Upper lobe of right lung (tissue), 1 donor: ENCODE results near the gene SLC16A9. TPM values are rescaled to one million over a fixed set of nuclear protein-coding genes. Genes with fewer than 3 reads are reported as not detected.

Experiments
- ATAC-seq: fragments of 200-7000 bp; cut with Tn5 transposase; one replicate; pipeline ENCODE4 v1.9.1; 2020; ENCODE audit warnings: mild to moderate bottlenecking, moderate library complexity
- DNase-seq: peaks from one replicate; pipeline ENCODE4 v3.0.0-alpha.2; 2020
- H3K27ac ChIP-seq: fragments of 200-600 bp; one replicate; pipeline ENCODE4 v1.8.0; 2022
- H3K27me3 ChIP-seq: fragments of 200-600 bp; one replicate; pipeline ENCODE4 v1.8.0; 2022; ENCODE audit warnings: mild to moderate bottlenecking
- H3K36me3 ChIP-seq: fragments of 200-600 bp; one replicate; pipeline ENCODE4 v1.8.0; 2022
- H3K4me1 ChIP-seq: fragments of 200-600 bp; one replicate; pipeline ENCODE4 v1.8.0; 2022
- H3K4me3 ChIP-seq: fragments of 200-600 bp; one replicate; pipeline ENCODE4 v1.8.0; 2022; ENCODE audit warnings: mild to moderate bottlenecking
- H3K9me3 ChIP-seq: fragments of 200-600 bp; one replicate; pipeline ENCODE4 v1.8.0; 2022
- intact Hi-C: fragments of 100-400 bp; cut with DNase I; formaldehyde crosslinking; loops from one replicate; pipeline ENCODE4 v1.11.0; 2022
- total RNA-seq: library from RNA; stranded (reverse); fragmentation: NEBNext Ultra II Directional; extraction: Animal tissue kit (Norgen Biotek cat#: 25700); gene quantifications from one replicate; pipeline ENCODE4 v1.2.1, GENCODE V29; 2021
- TF ChIP-seq, protein P1 (sequence below): fragments of 200-600 bp; IDR thresholded peaks from one replicate; pipeline ENCODE4 v1.8.0; 2022; ENCODE audit warnings: antibody characterized with exemption
- donor health status: DM: no; HTN: yes; CAD: no; lungs with severe emphysema.

The SLC16A9 gene
- total RNA-seq, 1 donor from 2014 or later, result 1.8 TPM

DNA sequence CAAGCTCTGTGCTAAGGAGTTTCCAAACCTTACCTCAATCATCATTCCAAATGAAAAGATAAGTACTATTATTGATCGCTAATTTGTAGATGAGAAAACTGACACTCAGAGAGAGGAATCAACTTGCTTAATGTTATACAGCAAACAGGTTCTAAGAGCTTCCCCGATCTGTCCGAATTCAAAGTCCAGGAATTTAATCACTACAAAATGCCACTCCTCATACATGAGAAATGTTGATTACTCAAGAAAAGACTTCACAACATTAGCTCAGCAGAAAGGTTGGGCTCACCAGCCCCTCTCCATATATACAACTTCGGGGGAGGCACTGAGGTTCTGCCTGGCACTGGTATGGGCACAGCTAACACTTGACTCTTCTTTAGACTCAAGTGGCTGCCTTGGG is 80.7 kb downstream of the SLC16A9 start:
- TF ChIP-seq, protein P1, sequence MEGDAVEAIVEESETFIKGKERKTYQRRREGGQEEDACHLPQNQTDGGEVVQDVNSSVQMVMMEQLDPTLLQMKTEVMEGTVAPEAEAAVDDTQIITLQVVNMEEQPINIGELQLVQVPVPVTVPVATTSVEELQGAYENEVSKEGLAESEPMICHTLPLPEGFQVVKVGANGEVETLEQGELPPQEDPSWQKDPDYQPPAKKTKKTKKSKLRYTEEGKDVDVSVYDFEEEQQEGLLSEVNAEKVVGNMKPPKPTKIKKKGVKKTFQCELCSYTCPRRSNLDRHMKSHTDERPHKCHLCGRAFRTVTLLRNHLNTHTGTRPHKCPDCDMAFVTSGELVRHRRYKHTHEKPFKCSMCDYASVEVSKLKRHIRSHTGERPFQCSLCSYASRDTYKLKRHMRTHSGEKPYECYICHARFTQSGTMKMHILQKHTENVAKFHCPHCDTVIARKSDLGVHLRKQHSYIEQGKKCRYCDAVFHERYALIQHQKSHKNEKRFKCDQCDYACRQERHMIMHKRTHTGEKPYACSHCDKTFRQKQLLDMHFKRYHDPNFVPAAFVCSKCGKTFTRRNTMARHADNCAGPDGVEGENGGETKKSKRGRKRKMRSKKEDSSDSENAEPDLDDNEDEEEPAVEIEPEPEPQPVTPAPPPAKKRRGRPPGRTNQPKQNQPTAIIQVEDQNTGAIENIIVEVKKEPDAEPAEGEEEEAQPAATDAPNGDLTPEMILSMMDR, result no peak
- Histone ChIP-seq H3K27me3 (no peaks in the 10 kb centered on the region), H3K4me3 (no peak overlapping the region), H3K4me1 (no peaks in the 10 kb centered on the region), H3K36me3 (no peaks in the 10 kb centered on the region), H3K27ac (no peak overlapping the region), H3K9me3 (no peaks in the 10 kb centered on the region)
- intact Hi-C loops, result no loop called here
- no peak for DNase-seq
- no peak for ATAC-seq

DNA sequence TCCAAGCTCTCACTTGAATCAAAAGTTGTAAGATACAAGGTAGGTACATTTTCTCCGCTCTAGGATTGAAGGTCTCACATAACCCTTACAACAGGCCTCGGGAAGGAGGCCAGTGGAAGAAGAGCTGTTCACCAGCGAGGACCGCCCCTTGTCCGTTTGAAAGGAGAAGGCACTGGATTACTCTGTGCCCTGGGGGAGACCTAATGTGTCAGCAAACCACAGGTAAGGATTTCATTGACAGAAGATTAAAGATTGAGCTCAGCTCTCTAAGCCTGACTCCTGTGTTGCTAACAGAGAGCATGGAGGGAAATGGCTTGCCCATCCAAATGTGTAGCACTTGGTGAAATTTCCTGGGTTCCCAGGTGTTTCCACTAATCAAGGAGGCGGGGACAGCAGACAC is 81.2 kb downstream of the SLC16A9 start:
- Histone ChIP-seq H3K4me3 (no peak overlapping the region), H3K36me3 (no peaks in the 10 kb centered on the region), H3K27ac (no peak overlapping the region), H3K27me3 (no peaks in the 10 kb centered on the region), H3K9me3 (no peaks in the 10 kb centered on the region), H3K4me1 (no peaks in the 10 kb centered on the region)
- ATAC-seq (no peak), DNase-seq (no peak)
- intact Hi-C loops, result no loop called here
- TF ChIP-seq, protein P1, result no peak

DNA sequence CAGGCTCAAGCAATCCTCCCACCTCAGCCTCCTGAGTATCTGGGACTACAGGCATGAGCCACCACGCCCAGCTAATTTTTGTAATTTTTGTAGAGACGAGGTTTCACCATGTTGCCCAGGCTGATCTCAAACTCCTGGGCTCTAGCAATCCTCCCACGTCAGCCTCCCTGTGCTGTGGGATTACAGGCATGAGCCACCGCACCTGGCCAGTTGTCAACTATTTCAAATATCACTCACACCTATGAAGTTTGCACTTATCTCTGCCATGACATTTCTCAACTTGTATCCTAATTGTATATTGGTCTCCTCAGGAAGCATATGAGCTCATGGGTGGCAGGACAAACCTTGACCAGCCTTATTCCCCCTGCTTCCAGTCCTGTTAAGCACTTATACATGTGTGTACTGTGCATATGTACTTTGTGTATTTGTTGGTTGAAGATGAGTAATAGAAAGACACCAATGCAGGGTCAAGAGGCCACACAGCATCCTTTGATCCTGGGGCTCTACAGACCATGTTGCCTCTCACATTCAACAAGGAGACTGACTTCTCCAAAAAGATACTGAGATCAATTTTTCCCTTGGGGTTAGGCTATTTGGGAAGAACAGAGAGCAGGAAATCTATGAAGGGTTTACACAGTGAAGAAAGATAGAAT is 82.2 kb downstream of the SLC16A9 start:
- no peaks in the 10 kb centered on the region for H3K4me1 ChIP-seq
- intact Hi-C loops, result no loop called here
- ATAC-seq (no peak), DNase-seq (no peak)
- H3K27ac ChIP-seq, result no peak overlapping the region
- H3K9me3 ChIP-seq, result no peaks in the 10 kb centered on the region
- TF ChIP-seq, protein P1, result no peak
- no peaks in the 10 kb centered on the region for H3K36me3 ChIP-seq
- H3K27me3 ChIP-seq, result no peaks in the 10 kb centered on the region
- H3K4me3 ChIP-seq, result no peak overlapping the region

DNA sequence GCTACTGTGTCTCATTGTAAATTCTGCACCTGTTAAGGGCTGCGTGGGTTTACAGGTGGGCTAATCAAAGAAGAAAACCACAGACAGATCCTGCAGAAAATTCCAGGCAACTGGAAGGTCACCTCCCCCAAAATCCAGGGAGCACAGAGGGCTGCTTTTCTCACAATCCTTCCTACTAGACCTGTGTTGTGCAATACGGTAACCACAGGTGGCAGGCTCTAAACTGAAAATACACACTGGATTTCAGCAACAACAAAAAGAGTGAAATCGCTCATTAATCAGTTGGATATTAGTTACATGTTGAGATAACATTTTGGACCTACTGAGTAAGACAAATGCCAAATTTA is 83.2 kb downstream of the SLC16A9 start:
- H3K36me3 ChIP-seq, result no peaks in the 10 kb centered on the region
- no peaks in the 10 kb centered on the region for H3K27me3 ChIP-seq
- no peak overlapping the region for H3K4me3 ChIP-seq
- H3K4me1 ChIP-seq, result no peaks in the 10 kb centered on the region
- H3K9me3 ChIP-seq, result no peaks in the 10 kb centered on the region
- no peak overlapping the region for H3K27ac ChIP-seq
- DNase-seq (no peak), ATAC-seq (no peak)
- TF ChIP-seq, protein P1, result no peak
- intact Hi-C loops, result no loop called here

DNA sequence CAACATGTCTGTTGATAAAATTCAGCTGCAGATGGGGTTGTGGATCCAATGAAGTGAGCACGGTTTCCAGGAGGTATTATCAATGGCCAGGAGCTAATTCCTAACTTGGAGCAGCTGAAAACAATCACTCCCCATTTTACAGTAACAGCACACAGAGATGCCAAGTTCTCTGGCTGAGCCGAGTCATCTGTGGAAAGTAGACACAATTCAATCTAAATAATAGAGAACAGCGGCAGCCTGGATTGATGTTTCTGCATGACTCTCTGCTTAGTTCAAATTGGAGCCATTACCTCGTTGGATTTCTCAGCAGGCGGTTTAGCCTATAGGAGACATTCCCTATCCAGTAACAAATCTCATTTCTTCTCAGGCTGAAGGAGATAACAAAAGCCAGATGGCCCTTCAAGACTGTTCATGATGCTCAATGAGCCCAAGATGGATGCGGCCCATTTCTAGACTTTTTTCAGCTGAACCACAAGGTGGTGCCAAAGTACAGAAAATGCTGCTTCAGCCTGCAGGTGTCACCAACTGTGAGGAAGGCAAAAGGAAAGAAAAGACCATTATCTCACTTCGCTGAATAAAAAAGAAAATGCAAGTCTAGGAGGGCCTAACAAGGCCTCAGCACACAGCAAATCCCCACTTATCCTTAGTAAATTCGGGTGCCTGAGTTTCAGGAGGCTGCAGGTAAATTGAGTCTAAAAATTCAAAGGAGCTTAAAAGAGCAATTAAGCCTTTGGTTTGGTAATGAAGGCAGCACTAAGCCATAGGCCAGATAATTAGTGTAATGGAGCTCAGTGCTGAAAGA is 83.7 kb downstream of the SLC16A9 start:
- H3K27ac ChIP-seq, result no peak overlapping the region
- H3K4me3 ChIP-seq, result no peak overlapping the region
- ATAC-seq, result peak; percentile 89
- DNase-seq, result no peak
- no peaks in the 10 kb centered on the region for H3K4me1 ChIP-seq
- TF ChIP-seq, protein P1, result peak; percentile 82
- no peaks in the 10 kb centered on the region for H3K9me3 ChIP-seq
- H3K36me3 ChIP-seq, result no peaks in the 10 kb centered on the region
- no peaks in the 10 kb centered on the region for H3K27me3 ChIP-seq
- intact Hi-C loops, result no loop called here
